Stimulated activated CD4-positive, alpha-beta T cell treated with anti-CD3 and anti-CD28 coated beads, Interleukin-15, amount 100 ng/mL, for 48 hours (primary cell): Measurements from ENCODE around the gene PCCA.

ENCODE experiments used
- DNase-seq, 2 donors: peaks; one replicate each; pipeline ENCODE4 v3.0.0-alpha.2; 2020; ENCODE audit warnings: low read depth in 2 of 2

The PCCA gene

DNA sequence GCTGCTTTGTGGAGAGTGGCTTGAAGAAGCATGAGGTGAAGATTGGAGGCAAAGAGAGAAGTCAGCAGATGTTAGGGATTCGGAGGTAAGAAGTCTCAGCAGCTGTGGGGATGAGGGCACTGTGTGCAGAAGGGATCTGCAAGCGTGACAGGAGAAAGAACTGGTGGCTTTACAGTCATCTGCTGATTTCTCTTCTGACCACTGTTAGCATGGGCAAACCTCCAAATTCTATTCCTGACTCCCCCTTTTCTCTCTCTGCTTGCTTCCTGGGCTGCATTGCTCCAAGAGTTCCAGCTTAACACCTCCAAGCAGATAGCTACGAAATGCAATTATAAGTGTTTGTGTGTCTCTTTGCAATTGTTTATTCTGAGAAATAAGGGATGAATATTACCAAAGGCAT, 340.1 kb downstream of the PCCA start:
- no peak for DNase-seq

DNA sequence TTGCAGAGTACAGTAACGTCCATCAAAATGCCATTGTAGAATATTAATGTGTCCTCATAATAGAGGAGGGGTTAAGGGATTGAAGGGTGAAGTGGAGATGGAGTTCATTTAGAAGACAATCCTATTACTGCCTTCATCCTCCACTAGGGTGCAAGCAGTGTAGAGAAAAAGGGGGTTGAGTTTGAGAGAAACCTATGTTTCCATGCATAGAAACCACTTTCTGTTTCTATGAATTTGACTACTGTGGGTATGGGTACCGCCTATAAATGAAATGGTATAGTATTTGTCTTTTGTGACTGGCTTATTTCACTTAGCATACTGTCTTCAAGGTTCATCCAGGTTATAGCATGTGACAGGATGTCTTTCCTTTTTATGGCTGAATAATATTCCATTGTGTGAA, 343.7 kb downstream of the PCCA start:
- DNase-seq: no peak

- DNase-seq: no peak
Observed at GRCh38 chr13:100433475-100433874, 344.6 kb downstream of the PCCA start.

DNA sequence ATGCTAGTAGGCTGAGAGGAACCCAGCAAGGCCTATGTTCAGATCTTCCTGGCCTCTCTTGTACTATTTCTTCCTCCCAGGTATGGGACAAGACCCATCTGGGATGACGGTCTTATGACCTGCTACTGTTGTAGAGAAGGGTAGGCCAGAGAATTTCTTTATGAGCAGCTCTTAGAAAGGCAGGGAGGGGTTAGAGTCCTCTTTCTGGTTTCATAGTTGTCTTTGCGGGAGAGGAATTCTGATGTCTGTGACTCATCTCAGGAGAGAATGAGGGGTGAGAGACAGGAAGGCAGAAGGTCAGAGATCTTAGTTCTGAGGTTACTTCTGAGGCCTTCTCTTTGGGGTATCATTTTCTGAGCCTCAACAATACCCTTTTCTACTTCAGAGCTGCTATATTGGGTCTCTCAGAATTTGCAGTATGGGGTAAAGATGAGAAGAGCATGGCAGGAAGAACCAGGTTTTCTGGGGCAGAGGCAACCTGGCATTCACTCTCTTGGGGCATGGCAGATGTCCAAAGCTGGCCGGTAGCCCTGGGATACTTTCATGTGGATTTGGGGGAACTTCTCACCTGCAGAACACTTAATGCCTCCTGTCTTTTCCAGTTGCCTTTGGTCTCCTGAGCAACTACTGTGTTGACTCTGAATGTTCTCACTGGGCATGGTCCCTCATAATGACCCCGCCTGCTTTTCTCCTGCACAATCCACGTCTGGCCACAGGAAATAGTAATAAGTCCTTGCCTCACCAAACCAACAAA, 345.3 kb downstream of the PCCA start:
- DNase-seq: no peak

DNA sequence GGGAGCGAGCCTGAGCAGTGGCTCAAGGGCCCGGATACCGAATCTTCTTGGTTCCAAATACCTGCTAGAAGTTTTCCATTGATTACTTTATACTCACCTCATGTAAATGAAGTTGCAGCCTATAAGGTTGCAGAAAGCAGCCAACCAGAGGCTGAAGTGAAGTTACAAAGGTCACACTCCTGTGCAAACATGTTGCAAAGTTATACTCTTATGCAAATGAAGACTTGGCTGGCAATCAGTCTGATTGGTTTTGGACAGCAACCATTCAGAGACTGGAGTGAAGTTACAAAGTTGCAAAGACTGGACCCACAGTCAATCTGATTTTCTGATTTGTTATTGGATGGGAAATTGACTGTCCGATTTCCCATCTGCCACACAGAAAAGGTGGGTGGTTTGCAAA, 347.2 kb downstream of the PCCA start:
- DNase-seq: no peak

DNA sequence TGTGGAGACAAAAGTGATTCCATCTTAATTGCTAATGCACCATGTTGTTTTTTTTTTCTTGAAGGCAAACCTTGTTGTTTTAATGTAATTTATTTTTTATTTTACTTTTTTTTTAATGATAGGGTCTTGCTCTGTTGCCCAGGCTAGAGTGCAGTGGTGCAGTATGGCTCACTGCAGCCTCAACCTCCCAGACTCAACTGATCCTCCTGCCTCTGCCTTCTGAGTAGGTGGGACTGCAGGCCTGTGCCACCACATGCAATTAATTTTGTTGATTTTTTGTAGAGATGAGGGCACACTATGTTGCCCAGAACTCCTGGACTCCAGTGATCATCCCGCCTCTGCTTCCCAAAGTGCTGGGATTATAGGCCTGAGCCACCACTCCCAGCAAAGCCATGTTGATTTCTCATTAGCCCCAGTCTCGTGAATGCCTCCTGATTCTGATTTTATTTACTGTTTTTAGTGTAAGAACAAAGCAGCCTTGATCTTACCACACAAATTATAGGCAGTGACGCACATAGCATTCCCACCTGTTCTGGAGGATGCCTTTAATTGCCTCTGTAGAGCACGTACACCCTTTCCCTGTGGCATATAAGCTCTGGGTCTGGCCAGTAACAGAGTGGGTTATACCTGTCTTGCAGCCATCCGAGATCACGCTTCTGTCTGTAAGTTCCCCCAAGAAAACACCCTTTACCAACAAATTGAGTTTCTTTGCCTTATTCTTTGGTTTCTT, 349.3 kb downstream of the PCCA start:
- DNase-seq: no peak

- DNase-seq: no peak
Observed at GRCh38 chr13:100439247-100439970, 350.5 kb downstream of the PCCA start.

DNA sequence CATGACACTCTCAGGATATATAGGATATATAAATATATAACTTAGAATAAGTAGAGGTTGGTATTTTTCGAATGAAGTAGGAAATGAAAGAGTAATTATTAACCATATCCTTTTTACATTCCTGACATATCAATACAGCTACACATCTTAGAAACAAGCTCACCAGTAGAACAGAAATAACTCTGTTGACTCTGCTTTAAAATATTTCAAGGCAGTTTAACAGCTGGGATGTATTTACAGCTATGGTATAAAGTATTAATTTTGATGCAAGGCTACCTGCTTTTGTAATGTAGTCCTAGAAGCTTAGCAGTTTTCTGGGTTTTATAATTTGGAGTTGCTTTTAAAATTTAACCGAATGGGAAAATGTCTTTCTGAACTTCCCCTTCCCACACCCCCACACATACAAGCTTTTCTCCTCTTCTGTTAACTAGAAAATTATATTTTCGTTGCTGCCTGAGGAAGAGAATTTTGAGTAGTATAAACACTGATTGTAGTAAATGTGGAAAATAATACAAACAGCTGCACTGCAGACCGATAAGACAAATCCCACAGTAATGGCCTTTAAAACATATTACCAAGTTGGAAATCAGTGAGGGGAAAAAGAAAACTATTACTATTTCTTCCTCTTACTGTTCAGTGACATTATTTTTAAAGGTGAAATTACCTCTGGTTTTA, 352.0 kb downstream of the PCCA start:
- DNase-seq: no peak

GRCh38 chr13:100442095-100442832, 353.4 kb downstream of the PCCA start:
- DNase-seq: no peak

DNA sequence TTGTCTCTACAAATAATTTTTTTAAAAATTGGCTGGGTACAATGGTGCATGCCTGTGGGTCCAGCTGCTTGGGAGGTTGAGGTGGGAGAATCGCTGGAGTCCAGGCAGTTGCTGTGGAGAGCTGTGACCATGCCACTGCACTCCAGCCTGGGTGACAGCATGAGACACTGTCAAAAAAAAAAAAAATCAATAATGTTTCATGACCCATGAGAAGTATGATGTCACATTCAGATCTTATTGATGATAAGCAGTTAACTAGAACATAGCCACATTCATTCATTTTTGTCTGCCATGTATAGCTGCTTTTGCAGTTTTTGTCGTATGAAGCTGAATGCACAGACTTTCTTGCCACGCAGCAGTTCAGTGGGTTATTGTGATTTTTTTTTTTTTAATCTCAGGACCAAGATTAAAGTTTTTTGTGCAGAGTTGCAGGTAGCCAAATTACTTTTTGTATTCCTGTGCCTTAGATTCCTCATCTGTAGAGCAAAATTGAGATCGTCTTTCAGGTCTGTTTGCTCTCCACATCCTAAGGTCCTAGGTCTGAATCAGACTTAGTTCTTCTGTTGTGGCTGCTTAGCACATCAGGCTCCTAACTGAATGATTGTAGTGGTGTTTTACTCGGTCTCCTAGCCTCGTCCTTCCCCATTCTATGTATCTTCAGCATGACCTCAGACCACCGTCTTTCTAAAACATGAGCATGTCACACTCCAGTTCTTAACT, 354.5 kb downstream of the PCCA start:
- no peak for DNase-seq

DNA sequence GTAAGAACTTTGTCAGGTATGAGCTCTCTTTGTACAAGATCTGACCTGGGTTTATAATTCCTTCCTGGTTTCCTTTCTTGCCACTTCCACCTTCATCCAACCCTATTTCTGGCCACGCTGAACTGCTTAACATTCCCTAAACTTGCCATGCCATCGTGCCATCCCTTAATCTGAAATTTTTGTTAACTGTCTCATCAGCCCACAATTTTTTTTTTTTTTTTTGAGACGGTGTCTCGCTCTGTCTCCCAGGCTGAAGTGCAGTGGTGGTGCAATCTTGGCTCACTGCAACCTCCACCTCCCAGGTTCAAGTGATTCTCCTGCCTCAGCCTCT, 355.1 kb downstream of the PCCA start:
- no peak for DNase-seq

DNA sequence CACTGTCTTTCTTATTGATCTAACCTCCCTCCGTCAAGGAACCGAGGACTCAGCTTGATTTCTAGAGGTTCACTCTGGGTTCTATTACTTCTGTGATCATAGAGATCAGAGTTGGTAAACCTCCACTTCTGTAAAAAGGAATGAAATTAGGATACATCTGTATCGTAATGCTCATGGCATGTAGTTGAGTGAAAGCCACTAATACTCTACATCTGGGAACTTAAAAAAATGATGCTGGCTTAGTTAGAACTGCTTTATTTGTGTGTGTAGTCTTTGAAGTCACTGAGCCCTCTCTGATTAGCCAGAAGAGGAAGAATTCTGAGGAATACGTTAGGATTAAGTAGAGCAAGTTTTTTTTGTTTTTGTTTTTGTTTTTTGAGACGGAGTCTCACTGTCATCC, 358.9 kb downstream of the PCCA start:
- DNase-seq: no peak

- DNase-seq: no peak
Observed at GRCh38 chr13:100451923-100452322, 363.0 kb downstream of the PCCA start.

DNA sequence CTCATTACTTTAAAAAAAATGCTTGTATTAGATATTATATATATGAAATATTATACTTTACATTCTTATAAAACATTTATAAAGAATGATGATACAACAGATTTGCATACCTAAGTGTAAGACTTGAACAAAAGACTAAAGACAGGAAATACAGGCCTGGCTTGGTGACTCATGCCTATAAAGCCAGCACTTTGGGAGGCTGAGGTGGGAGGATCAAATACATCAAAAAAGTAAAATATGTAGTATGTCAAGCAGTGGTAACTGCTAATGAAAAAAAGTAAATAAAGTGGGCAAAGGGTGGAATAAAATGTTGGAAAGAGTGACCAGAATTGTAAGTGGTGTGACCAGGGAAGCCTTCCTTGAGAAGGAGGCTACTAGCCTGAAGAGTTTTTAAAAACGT, 366.0 kb downstream of the PCCA start:
- DNase-seq: no peak

GRCh38 chr13:100458673-100459072, 369.8 kb downstream of the PCCA start:
- DNase-seq: no peak

GRCh38 chr13:100459747-100460146, 370.9 kb downstream of the PCCA start:
- DNase-seq: no peak

GRCh38 chr13:100460266-100460665, 371.4 kb downstream of the PCCA start:
- DNase-seq: no peak

GRCh38 chr13:100460791-100461190, 371.9 kb downstream of the PCCA start:
- no peak for DNase-seq

DNA sequence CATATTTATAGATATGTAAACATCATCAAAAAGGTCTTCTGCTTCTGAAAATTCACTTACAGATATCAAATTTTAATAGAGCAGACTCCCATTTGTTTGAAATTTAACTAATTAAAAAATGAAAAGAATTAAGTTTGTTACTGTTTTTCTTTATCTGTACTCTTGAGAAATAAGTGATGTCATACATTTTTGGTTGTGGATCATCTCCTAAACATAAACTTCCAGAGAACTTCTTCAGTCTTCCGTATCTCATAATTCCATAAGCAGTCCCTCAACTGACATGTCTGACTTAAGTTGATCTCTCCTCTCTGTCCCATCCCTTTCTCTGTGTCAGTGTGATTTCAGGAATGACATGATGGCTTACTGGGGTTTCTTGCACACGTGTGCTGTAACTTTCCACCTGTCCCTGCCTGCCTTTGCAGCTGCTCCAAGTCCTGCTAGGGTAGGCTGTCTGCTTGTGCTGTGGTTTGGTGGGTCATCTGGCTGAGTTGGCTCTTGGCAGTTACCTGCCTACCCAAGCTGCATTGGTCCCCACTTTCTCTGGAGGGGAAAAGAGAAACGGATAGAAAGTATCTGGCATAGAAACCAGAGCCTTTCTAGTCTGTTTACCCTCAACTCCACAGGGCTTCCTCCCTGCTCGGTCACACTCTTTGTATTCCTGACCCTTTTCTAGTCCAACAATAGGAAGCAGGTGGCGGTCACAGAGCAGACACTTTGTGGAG, 372.6 kb downstream of the PCCA start:
- DNase-seq: no peak

- DNase-seq: no peak
Observed at GRCh38 chr13:100464006-100464405, 375.1 kb downstream of the PCCA start.
